Measurements from ENCODE around the gene DVL1.

GRCh38 chr1:1385931-1386330 lies 36.7 kb upstream of the DVL1 start:
- TF ChIP-seq, protein P1, sequence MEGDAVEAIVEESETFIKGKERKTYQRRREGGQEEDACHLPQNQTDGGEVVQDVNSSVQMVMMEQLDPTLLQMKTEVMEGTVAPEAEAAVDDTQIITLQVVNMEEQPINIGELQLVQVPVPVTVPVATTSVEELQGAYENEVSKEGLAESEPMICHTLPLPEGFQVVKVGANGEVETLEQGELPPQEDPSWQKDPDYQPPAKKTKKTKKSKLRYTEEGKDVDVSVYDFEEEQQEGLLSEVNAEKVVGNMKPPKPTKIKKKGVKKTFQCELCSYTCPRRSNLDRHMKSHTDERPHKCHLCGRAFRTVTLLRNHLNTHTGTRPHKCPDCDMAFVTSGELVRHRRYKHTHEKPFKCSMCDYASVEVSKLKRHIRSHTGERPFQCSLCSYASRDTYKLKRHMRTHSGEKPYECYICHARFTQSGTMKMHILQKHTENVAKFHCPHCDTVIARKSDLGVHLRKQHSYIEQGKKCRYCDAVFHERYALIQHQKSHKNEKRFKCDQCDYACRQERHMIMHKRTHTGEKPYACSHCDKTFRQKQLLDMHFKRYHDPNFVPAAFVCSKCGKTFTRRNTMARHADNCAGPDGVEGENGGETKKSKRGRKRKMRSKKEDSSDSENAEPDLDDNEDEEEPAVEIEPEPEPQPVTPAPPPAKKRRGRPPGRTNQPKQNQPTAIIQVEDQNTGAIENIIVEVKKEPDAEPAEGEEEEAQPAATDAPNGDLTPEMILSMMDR (IDR thresholded peaks at IDR 0.05; ENCODE audit: low read depth, low read length) = no peak
- TF ChIP-seq, protein P2, sequence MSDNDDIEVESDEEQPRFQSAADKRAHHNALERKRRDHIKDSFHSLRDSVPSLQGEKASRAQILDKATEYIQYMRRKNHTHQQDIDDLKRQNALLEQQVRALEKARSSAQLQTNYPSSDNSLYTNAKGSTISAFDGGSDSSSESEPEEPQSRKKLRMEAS (IDR thresholded peaks at IDR 0.05; ENCODE audit: low read depth, low read length) = no peak

All from NB4 (cell line).